Stomach smooth muscle (tissue), 2 donors: Measurements from ENCODE around the gene PIP5K1C.

ENCODE experiments used
- H3K27ac ChIP-seq: one replicate; pipeline ENCODE4 v1.7.0; 2013; ENCODE audit warnings: mild to moderate bottlenecking, low read length, inconsistent platforms
- H3K27me3 ChIP-seq, 2 donors: one replicate each; pipeline ENCODE4 v1.7.0; 2013; ENCODE audit warnings: low read length in 2 of 2; ENCODE audit not compliant: insufficient read depth in 2 of 2, control insufficient read depth in 1 of 2
- H3K36me3 ChIP-seq, 2 donors: one replicate each; pipeline ENCODE4 v1.7.0; 2013; ENCODE audit warnings: low read length in 2 of 2; ENCODE audit not compliant: control insufficient read depth in 2 of 2, insufficient read depth in 2 of 2
- H3K4me1 ChIP-seq: one replicate; pipeline ENCODE4 v1.7.0; 2013; ENCODE audit warnings: low read length; ENCODE audit not compliant: control insufficient read depth, insufficient read depth
- H3K4me3 ChIP-seq, 2 donors: one replicate each; pipeline ENCODE4 v1.7.0; 2013; ENCODE audit warnings: low read length in 2 of 2
- H3K9ac ChIP-seq, 2 donors: one replicate each; pipeline ENCODE4 v1.7.0; 2013; ENCODE audit warnings: low read length in 2 of 2, mild to moderate bottlenecking in 1 of 2
- H3K9me3 ChIP-seq, 2 donors: one replicate each; pipeline ENCODE4 v1.7.0; 2013; ENCODE audit warnings: low read length in 2 of 2; ENCODE audit not compliant: control insufficient read depth in 2 of 2
- donor health status: healthy.
- donor health status: Pancreatic carcinoma.

Gene PIP5K1C

DNA sequence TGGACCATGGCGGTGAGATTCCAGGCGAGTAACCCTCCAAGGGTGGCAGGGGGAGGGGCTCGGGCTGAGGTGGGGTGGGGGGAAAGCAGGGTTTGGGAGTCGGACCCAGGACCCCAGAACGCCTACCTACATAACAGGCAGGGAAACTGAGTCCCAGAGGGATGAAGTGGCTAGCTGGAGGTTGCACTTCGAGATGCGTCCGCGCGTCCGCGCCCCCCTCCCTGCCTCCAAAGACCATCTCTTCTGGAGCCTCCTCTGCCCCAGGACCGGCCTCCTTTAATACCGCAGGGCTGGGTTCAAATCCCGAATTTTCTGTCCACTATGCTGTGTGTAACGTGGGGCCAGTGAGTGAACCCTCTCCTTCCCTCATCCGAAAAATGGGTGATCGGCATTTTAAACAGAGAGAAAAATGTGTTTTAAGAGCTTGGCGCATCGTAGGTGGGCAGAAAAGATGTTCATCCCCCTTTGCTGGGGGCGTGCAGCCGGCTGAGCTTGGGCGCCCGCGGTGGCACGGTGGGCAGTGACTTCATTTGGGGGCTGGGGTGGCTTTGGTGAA, 21.7 kb upstream of the PIP5K1C start:
- peaks cover 15% of the 10 kb centered on the region for H3K4me1 ChIP-seq
- H3K27me3 ChIP-seq: peaks cover 36 to 38% of the 10 kb centered on the region in 2 donors
- H3K9ac ChIP-seq: no peak overlapping the region
- no peak overlapping the region for H3K4me3 ChIP-seq
- H3K9me3 ChIP-seq: no peaks in the 10 kb centered on the region
- no peak overlapping the region for H3K27ac ChIP-seq
- no peaks in the 10 kb centered on the region for H3K36me3 ChIP-seq

DNA sequence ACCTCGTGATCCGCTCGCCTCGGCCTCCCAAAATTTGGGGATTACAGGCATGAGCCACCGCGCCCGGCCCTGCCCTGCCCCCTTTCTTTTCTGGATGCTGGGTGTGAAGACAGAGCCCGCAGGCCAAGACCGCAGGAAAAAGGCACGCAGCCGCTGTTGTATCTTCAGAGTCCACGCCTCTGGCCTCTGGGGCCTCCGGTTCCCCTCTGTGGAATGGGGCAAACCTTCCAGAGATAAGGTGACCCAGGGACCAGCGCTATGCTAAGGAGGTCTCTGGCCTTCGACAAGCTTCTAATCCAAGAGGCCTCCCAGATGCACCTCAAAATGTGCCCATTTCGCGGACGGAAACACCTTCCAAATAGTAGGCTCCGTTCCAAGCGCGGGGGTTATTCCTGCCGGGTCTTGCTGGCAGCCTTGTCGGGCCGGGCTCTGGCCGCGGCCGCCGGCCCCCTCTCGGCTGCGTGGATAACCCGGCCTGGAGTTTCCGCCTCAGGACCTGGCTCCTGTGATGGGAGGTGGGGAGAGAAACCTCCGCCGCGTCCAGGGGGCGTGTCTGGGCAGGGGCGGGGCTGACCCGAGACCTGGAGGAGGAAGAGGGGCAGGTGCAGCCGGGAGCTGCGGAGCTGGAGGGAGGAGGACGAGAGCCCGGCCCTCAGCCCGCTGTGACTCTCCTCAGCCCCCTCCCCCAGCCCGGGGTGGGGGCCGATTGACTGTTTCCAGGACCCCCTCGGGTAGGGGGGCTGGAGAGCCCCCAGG, 21.0 kb upstream of the PIP5K1C start:
- Histone ChIP-seq H3K36me3 (no peaks in the 10 kb centered on the region), H3K27me3 (peaks cover 36 to 38% of the 10 kb centered on the region in 2 donors), H3K9ac (no peak overlapping the region), H3K9me3 (no peaks in the 10 kb centered on the region), H3K4me3 (no peak overlapping the region), H3K4me1 (peaks cover 15% of the 10 kb centered on the region), H3K27ac (no peak overlapping the region)

DNA sequence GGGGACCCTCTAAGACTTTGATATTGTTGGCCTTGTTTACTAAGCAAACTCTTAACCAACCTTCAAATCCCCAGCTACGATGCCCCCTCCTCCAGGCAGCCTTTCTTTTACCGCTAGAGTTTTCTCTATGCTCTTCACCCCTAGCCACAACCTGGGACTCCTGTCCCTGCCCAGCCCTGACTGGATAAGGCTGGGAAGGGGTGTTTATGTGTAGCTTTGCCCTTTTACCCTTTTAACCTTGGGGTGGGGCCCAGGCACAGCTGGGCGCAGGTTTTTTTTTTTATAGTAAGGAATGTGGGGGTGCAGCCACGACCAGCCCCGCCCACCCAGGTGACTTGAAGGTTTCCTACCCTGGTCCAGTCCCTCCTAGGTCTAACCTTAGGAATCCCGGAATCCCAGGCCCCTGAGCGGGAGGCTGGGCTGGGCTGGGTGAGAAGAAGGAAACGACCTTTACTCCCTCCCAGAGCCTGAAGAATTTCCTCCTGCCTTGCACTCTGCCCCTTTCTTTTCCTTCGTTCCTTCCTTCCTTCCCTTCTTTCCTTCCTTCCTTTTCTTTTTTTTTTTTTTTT, 20.2 kb upstream of the PIP5K1C start:
- H3K27me3 ChIP-seq: peaks cover 36 to 38% of the 10 kb centered on the region in 2 donors
- H3K9ac ChIP-seq: no peak overlapping the region
- no peaks in the 10 kb centered on the region for H3K36me3 ChIP-seq
- no peak overlapping the region for H3K27ac ChIP-seq
- peaks cover 15% of the 10 kb centered on the region for H3K4me1 ChIP-seq
- no peak overlapping the region for H3K4me3 ChIP-seq
- no peaks in the 10 kb centered on the region for H3K9me3 ChIP-seq

DNA sequence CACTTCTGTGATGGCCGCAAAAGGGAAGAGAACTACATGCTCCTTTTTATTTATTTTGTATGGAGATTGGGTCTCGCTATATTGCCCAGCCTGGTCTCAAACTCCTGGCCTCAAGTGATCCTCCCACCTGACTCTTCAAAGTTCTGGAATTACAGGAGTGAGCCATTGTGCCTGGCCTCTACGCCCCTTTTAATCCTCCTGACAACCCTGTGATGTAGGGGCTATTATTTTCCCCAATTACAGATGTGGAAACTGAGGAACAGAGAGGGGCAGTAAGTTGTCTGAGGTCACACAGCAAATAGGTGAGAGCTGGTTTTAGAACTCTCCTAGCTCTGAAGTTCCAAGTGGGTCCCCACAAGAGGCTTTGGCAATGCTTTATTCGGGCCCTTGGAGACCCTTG, 19.6 kb upstream of the PIP5K1C start:
- H3K27ac ChIP-seq: no peak overlapping the region
- no peaks in the 10 kb centered on the region for H3K36me3 ChIP-seq
- peaks cover 34 to 36% of the 10 kb centered on the region in 2 donors for H3K27me3 ChIP-seq
- no peak overlapping the region for H3K4me3 ChIP-seq
- H3K9ac ChIP-seq: no peak overlapping the region
- no peaks in the 10 kb centered on the region for H3K9me3 ChIP-seq
- peaks cover 15% of the 10 kb centered on the region for H3K4me1 ChIP-seq

DNA sequence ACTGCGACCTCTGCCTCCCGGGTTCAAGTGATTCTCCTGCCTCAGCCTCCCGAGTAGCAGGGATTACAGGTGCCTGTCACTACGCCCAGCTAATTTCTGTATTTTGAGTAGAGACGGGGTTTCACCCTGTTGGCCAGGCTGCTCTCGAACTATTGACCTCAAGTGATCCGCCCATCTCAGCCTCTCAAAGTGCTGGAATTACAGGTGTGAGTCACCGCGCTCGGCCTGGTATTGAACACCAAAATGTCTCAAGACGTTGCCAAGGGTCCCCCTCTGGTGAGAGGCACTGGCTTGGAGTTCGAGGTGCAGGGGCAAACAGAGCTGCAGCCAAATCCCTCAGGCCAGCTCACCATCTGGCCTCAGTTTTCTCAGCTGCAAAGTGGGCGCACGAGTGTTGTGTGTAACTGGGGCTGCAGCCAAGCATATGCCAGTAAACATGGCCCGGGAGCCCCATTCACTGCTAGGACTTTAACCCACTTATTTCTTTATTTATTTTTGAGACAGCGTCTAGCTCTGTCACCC, 15.9 kb upstream of the PIP5K1C start:
- Histone ChIP-seq H3K4me3 (no peak overlapping the region), H3K9ac (no peak overlapping the region), H3K36me3 (no peaks in the 10 kb centered on the region), H3K9me3 (no peaks in the 10 kb centered on the region), H3K4me1 (peaks cover 10% of the 10 kb centered on the region), H3K27me3 (peaks cover 18 to 21% of the 10 kb centered on the region in 2 donors), H3K27ac (no peak overlapping the region)

DNA sequence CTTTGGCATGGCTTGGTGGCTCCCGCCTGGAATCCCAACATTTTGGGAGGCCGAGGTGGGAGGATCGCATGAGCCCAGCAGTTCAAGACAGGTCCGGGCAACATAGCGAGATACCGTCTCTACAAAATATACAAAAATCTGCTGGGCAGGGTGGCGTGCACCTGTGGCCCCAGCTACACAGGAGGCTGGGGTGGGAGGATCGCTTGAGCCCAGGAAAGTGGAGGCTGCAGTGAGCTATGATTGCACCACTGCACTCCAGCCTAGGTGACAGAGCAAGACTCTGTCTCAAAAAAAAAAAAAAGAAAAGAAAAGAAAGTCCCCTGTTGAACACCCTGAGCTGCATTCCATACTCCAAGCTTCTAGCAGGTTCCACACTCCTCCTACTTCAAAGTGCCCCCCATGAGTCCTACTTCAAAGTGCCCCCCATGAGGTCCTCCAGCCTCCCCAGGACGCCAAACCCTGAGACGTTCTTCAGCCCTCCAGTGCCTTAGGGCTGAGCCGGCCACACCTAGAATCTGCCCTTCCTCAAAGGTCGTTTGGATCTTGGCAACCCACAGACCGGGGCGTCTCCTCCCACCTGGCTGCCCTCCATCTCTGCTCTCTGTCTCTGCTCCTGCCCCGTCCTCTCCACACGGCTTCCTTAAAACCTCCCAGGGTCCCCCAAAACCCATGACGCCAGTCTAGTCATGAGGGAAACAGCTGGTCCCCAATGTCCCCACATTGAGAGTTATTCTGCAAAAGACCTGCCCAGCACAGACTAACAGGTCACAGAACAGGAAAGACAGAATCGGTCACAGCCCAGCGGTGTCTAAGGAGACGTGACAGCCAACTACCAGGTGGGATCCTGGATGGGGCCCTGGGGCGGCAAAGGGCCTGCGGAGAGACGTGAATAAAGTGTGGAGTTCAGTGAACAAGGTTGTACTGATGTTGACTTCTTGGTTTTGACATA, 12.7 kb upstream of the PIP5K1C start:
- H3K36me3 ChIP-seq: no peaks in the 10 kb centered on the region
- no peaks in the 10 kb centered on the region for H3K27me3 ChIP-seq
- H3K9me3 ChIP-seq: no peaks in the 10 kb centered on the region
- H3K27ac ChIP-seq: no peak overlapping the region
- H3K4me3 ChIP-seq: no peak overlapping the region
- H3K4me1 ChIP-seq: peaks cover 9% of the 10 kb centered on the region
- H3K9ac ChIP-seq: no peak overlapping the region

DNA sequence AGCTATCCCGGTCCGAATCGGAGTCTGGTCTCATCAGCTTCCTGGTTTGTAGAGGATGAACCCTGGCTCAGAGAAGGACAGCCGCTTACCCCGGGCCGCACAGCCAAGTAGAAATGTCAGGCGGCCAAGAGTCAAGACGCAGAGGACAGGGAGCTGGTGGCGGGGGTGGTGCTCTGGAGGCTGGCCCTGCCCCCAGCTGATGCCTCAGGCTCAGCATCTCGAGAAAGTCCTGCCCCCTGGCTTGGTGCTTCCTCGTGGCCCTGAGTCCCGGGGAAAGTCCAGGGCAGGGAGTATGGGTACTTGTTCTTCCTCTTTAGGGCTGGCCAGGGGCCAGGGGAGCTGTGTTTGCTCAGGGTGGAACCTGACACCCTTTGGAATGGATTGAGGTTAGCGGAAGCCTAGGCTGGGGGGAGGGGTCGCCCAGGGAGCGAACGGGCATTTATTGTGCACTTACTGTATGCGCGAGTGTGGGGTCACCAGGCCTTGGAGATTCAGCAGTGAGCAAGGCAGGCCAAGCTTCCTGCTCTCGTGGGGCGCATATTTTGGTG, 10.1 kb upstream of the PIP5K1C start:
- Histone ChIP-seq H3K27ac (no peak overlapping the region), H3K9ac (no peak overlapping the region), H3K27me3 (no peaks in the 10 kb centered on the region)

DNA sequence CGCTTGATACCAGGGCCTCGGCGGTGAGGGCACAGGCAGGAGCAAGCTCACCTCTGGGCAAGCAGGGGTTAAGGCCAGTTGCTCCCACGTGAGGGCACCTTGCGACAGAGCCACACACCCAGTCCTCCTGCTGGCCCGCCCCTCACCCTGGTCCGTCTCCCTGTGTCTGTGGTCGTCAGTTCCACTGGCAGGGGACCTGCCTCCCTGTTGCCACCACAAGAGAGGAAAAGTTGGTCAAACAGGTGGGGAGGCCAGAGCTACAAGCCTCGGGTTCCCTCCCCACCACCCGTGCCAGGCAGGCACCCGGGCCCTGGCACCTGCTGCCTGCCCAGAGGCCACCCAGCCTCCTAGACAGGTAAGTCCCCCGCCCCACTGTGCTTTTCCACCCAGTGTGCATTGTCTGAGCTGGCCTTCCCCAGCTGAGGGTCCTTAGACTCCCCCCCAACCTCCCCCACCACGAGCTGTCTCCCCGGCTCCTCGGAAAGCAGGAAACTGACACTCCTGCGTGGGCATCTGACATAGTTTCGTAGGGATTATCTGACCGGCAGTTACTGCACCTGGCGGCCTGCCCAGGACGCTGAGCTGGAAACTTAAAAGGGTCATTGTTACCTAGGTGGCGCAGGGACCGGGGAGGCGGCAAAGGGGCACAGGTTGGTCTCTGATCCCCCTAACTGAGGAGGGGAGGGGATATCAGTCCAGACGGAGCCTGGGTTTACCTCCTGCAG, 8.1 kb upstream of the PIP5K1C start, which contains the start of gene TJP3:
Gene TJP3, plus strand, starts transcription at position 178 of the 725 bp plus-strand sequence. CDS start 20,049 bp downstream, outside the sequence.
- H3K27ac ChIP-seq: no peak within 1 kb of the TSS
- no peaks in the 10 kb centered on the region for H3K27me3 ChIP-seq
- no peaks in the 10 kb centered on the region for H3K36me3 ChIP-seq
- H3K9ac ChIP-seq: no peak within 1 kb of the TSS
- no peak within 1 kb of the TSS for H3K4me3 ChIP-seq
- H3K4me1 ChIP-seq: peaks cover 8% of the 10 kb centered on the region
- no peaks in the 10 kb centered on the region for H3K9me3 ChIP-seq

More for the DNA sequence above, 10.1 kb upstream of the PIP5K1C start:
- Histone ChIP-seq H3K4me3 (no peak overlapping the region), H3K9me3 (no peaks in the 10 kb centered on the region), H3K36me3 (no peaks in the 10 kb centered on the region), H3K4me1 (peaks cover 9% of the 10 kb centered on the region)

DNA sequence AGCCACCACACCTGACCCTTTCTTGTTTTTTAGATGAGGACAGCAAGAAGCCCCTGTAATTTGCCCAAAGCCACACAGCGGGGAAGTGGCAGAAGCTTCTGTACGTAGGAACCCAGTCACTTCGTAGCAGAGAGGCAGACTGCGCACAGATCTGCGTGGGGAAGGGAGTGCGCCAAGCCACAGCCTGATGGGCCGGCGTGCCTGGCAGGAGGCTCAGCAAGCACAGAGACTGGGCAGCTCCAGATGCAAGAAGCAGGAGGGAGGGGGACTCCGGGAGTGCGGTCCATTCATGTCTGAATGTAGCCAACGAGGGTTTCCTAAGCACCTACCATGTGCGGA, 7.6 kb upstream of the PIP5K1C start:
- H3K9ac ChIP-seq: no peak overlapping the region
- no peaks in the 10 kb centered on the region for H3K36me3 ChIP-seq
- no peak overlapping the region for H3K27ac ChIP-seq
- peaks cover 3% of the 10 kb centered on the region for H3K4me1 ChIP-seq
- no peak overlapping the region for H3K4me3 ChIP-seq
- no peaks in the 10 kb centered on the region for H3K9me3 ChIP-seq
- H3K27me3 ChIP-seq: no peaks in the 10 kb centered on the region
